Esophagus muscularis mucosa (tissue), 4 donors: ENCODE measurements around the gene RIOK2. TPM values are rescaled to one million over a fixed set of nuclear protein-coding genes. Genes with fewer than 3 reads are reported as not detected.

Experiments
- DNase-seq: peaks from one replicate; pipeline ENCODE4 v3.0.0-alpha.2; 2017; ENCODE audit errors: extremely low spot score
- H3K27ac ChIP-seq, 4 donors: fragments of 200-600 bp; sonication (generic); replicated peaks in 1 of 4; 1 replicate in 3 of 4; 2 replicates in 1 of 4; pipeline ENCODE4 v1.5.1; 2016 to 2019; ENCODE audit warnings: mild to moderate bottlenecking in 1 of 4
- H3K27me3 ChIP-seq, 4 donors: fragments of 200-600 bp; sonication (generic); one replicate each; pipeline versions ENCODE4 v1.5.1 to v1.6.0; 2016 to 2019
- H3K36me3 ChIP-seq, 4 donors: fragments of 200-600 bp; sonication (generic); one replicate each; pipeline ENCODE4 v1.5.1; 2016 to 2019
- H3K4me1 ChIP-seq, 4 donors: fragments of 200-600 bp; sonication (generic); one replicate each; pipeline ENCODE4 v1.5.1; 2016 to 2019
- H3K4me3 ChIP-seq, 4 donors: fragments of 200-600 bp; sonication (generic); 1 replicate in 2 of 4; 2 replicates in 2 of 4; pipeline ENCODE4 v1.5.1; 2016 to 2019; ENCODE audit warnings: mild to moderate bottlenecking in 4 of 4, moderate library complexity in 1 of 4
- H3K9me3 ChIP-seq, 4 donors: fragments of 200-600 bp; sonication (generic); 1 replicate in 3 of 4; 2 replicates in 1 of 4; pipeline ENCODE4 v1.5.1; 2016 to 2019
- EP300 ChIP-seq: sonication (generic); formaldehyde crosslinking; IDR thresholded peaks from one replicate; pipeline ENCODE4 v1.6.1; 2017; ENCODE audit warnings: antibody characterized with exemption
- POLR2A ChIP-seq: fragments of 450-650 bp; IDR thresholded peaks from one replicate; pipeline ENCODE4 v1.6.1; 2017; ENCODE audit warnings: antibody characterized with exemption, moderate library complexity, mild to moderate bottlenecking, low read depth
- POLR2AphosphoS5 ChIP-seq, 2 donors: sonication (generic); formaldehyde crosslinking; IDR thresholded peaks; one replicate each; pipeline ENCODE4 v1.6.1; 2017; ENCODE audit warnings: antibody characterized with exemption in 2 of 2
- WGBS: methylation state at CpG from one replicate; pipeline ENCODE4 v1.1.5; 2018; 5-methylcytosine and 5-hydroxymethylcytosine counted together
- intact Hi-C: fragments of 100-400 bp; cut with DNase I; formaldehyde crosslinking; loops from one replicate; pipeline ENCODE4 v1.15.1; 2023
- total RNA-seq, 4 donors: library from RNA; depleted of rRNA; stranded (reverse); fragments of >200 nt; gene quantifications; one replicate each; pipeline versions ENCODE4 v1.1.0 to v1.2.1, GENCODE V29; 2016
- TF ChIP-seq, protein P1 (sequence below), 3 experiments: fragments of 200-600 bp in 2 of 3; fragments of 450-650 bp in 1 of 3; sonication (generic) in 2 of 3; IDR thresholded peaks; one replicate each; pipeline ENCODE4 v1.5.1; 2017 to 2019; ENCODE audit warnings: antibody characterized with exemption in 3 of 3, mild to moderate bottlenecking in 2 of 3, moderate library complexity in 1 of 3

The RIOK2 gene
- total RNA-seq, 4 donors from 2014 or later: 9.4 to 28.8 (median 18.7) TPM

DNA sequence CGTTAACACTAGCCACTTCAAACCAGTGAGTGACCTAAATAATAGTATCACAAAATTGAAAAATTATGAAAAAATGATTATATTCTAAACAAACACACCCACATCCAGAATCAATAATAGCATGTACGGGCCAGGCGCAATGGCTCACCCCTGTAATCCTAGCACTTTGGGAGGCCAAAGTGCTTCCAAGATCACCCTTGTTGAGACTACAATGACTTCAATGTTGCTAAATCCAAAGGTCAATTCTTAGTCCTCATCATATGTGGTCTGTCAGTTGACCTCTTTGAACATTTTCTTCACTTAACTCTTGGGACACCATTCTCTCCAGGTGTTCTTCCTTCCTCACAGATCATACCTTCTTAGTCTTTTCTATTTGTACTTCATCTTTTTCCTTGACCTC is 11.3 kb downstream of the RIOK2 start:
- Histone ChIP-seq H3K36me3 (peaks cover 53 to 100% (median 84%) of the 10 kb centered on the region in 4 donors), H3K9me3 (no peaks in the 10 kb centered on the region), H3K4me1 (peaks cover 0 to 12% (median 0%) of the 10 kb centered on the region in 4 donors), H3K27ac (no peak overlapping the region), H3K27me3 (no peaks in the 10 kb centered on the region), H3K4me3 (no peak overlapping the region)
- TF ChIP-seq POLR2A (no peak), EP300 (no peak), POLR2AphosphoS5 (IDR thresholded peaks at IDR 0.05) (no peak)
- TF ChIP-seq, protein P1, sequence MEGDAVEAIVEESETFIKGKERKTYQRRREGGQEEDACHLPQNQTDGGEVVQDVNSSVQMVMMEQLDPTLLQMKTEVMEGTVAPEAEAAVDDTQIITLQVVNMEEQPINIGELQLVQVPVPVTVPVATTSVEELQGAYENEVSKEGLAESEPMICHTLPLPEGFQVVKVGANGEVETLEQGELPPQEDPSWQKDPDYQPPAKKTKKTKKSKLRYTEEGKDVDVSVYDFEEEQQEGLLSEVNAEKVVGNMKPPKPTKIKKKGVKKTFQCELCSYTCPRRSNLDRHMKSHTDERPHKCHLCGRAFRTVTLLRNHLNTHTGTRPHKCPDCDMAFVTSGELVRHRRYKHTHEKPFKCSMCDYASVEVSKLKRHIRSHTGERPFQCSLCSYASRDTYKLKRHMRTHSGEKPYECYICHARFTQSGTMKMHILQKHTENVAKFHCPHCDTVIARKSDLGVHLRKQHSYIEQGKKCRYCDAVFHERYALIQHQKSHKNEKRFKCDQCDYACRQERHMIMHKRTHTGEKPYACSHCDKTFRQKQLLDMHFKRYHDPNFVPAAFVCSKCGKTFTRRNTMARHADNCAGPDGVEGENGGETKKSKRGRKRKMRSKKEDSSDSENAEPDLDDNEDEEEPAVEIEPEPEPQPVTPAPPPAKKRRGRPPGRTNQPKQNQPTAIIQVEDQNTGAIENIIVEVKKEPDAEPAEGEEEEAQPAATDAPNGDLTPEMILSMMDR (IDR thresholded peaks at IDR 0.05): no peak
- 76% methylated on average over 3 of the region's 3 CpGs for WGBS
- no peak for DNase-seq
- intact Hi-C loops: no loop called here

GRCh38 chr5:97167435-97167834 is 15.6 kb downstream of the RIOK2 start:
- intact Hi-C loops: loop anchor here (10.0 kb wide), 3 partner anchors 233 to 823 kb away; partner anchors contain the start of gene LNPEP
- Histone ChIP-seq H3K9me3 (no peaks in the 10 kb centered on the region), H3K36me3 (peaks cover 19 to 91% (median 66%) of the 10 kb centered on the region in 4 donors), H3K4me1 (peaks cover 0 to 17% (median 0%) of the 10 kb centered on the region in 4 donors), H3K27ac (no peak overlapping the region), H3K4me3 (no peak overlapping the region), H3K27me3 (no peaks in the 10 kb centered on the region)
- no peak for DNase-seq
- TF ChIP-seq POLR2A (no peak), EP300 (no peak), POLR2AphosphoS5 (IDR thresholded peaks at IDR 0.05) (no peak)
- TF ChIP-seq, protein P1 (IDR thresholded peaks at IDR 0.05): no peak
- WGBS: 63% methylated on average over 6 of the region's 6 CpGs

GRCh38 chr5:97165726-97166125 is 17.3 kb downstream of the RIOK2 start:
- WGBS: 44% methylated on average over 1 of the region's 1 CpG
- Histone ChIP-seq H3K4me1 (peaks cover 0 to 20% (median 0%) of the 10 kb centered on the region in 4 donors), H3K27me3 (no peaks in the 10 kb centered on the region), H3K9me3 (no peaks in the 10 kb centered on the region), H3K27ac (no peak overlapping the region), H3K36me3 (peaks cover 19 to 86% (median 58%) of the 10 kb centered on the region in 4 donors), H3K4me3 (no peak overlapping the region)
- TF ChIP-seq POLR2A: no peak
- no peak for TF ChIP-seq POLR2AphosphoS5 (IDR thresholded peaks at IDR 0.05)
- no peak for TF ChIP-seq EP300
- TF ChIP-seq, protein P1 (IDR thresholded peaks at IDR 0.05): no peak
- intact Hi-C loops: loop anchor here (2.0 to 10.0 kb wide), 4 partner anchors 231 to 821 kb away; partner anchors contain the start of gene LNPEP
- no peak for DNase-seq

DNA sequence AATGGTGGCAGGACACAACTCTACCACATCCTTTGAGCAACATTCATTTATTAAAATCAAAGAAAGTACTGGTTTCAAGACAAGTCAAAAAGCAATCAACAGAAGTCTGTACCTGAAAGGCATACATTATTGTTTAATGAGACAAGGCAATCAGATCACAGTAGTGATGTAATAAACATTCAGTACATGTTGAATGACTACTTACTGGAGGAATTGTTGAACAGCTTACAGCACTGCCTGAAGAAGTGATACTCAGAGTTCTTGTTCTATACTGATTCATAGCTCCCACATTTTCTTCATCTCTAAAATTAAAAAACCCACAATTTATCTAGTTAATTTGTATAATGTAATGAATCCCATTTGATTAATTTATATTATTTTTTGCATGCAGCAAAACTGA is 18.2 kb downstream of the RIOK2 start:
- no peak overlapping the region for H3K27ac ChIP-seq
- no peak for DNase-seq
- H3K36me3 ChIP-seq: peaks cover 14 to 86% (median 55%) of the 10 kb centered on the region in 4 donors
- no peak overlapping the region for H3K4me3 ChIP-seq
- H3K4me1 ChIP-seq: peaks cover 0 to 20% (median 0%) of the 10 kb centered on the region in 4 donors
- no peaks in the 10 kb centered on the region for H3K27me3 ChIP-seq
- TF ChIP-seq EP300 (no peak), POLR2A (no peak), POLR2AphosphoS5 (IDR thresholded peaks at IDR 0.05) (no peak)
- TF ChIP-seq, protein P1 (IDR thresholded peaks at IDR 0.05): no peak
- no peaks in the 10 kb centered on the region for H3K9me3 ChIP-seq
- intact Hi-C loops: loop anchor here (2.0 to 10.0 kb wide), 5 partner anchors 168 to 820 kb away; partner anchors contain the start of gene LNPEP
